ENCODE data around the gene CIAO2B. TPM values are rescaled to one million over a fixed set of nuclear protein-coding genes. Genes with fewer than 3 reads are reported as not detected.

The CIAO2B gene
- total RNA-seq, 2 experiments from 2014 or later = 195 to 204 TPM

- ChIA-PET CTCF (interaction anchor here (0.6 to 2.9 kb wide), 24 partner anchors 9 to 494 kb away, joined by 3 to 31 read pairs (median 4); partner anchors contain the start of genes B3GNT9 and NOL3), POLR2A (interaction anchor here (0.6 to 0.9 kb wide), 2 partner anchors 12 to 21 kb away, joined by 3 to 5 read pairs; no protein-coding TSS in a partner anchor)
- DNase-seq = peak; percentile 88
- Mint-ChIP-seq H3K4me3 (no peak overlapping the region), H3K36me3 (peaks cover 2% of the 10 kb centered on the region), H3K9me3 (no peaks in the 10 kb centered on the region), H3K27me3 (peaks cover 31% of the 10 kb centered on the region), H3K27ac (peak overlapping the region; percentile 9), H3K4me1 (ENCODE audit: low read depth) (peaks cover 15% of the 10 kb centered on the region)
- intact Hi-C loops (cut with micrococcal nuclease) = loop anchor here (1.0 kb wide), 2 partner anchors 23 to 61 kb away; no protein-coding TSS in a partner anchor
These were observed 20.0 kb upstream of the CIAO2B start for GRCh38 chr16:66954097-66954659.

DNA sequence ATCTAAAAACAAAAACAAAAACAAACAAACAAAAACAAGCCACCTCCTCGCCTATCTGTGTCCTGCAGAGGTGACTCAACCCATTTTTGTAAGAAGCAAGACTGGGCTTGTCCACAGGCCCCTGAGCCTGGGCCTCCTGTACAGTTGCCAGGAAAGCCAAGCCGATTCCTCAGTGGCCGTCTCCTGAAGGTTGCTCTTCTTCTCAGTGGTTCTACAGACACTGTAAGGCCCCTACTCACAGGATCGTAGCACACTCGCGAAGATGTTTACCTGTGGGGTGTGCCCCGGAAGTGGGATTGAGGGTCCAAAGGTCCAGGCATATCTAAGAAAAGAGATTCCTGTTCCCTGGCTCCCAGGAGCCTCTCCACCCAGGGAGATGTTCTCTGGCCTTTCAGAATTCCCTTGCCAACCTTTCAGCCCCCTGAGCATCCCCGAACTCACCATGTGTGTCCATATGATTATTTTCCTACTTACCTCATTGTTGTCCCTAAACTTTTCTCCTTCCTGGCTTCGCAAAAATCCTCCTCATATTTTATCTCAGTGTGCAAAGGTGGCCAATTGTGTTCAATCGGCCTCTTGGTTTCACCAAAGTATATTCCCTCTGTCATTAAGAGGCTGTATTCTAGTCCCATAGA lies 19.4 kb upstream of the CIAO2B start:
- CTCF ChIA-PET = interaction anchor here (0.6 to 2.9 kb wide), 24 partner anchors 9 to 494 kb away, joined by 3 to 31 read pairs (median 4); partner anchors contain the start of genes B3GNT9, EXOC3L1 and NOL3
- DNase-seq = no peak
- Mint-ChIP-seq H3K27me3 (peaks cover 37% of the 10 kb centered on the region), H3K4me3 (no peak overlapping the region), H3K4me1 (ENCODE audit: low read depth) (peaks cover 18% of the 10 kb centered on the region), H3K9me3 (no peaks in the 10 kb centered on the region), H3K27ac (peak overlapping the region; percentile 9), H3K36me3 (peaks cover 2% of the 10 kb centered on the region)
- intact Hi-C loops (cut with micrococcal nuclease) = loop anchor here (1.0 kb wide), 2 partner anchors 24 to 62 kb away; no protein-coding TSS in a partner anchor
- POLR2A ChIA-PET = interaction anchor here (0.6 to 0.9 kb wide), 2 partner anchors 13 to 20 kb away, joined by 3 to 5 read pairs; no protein-coding TSS in a partner anchor

DNA sequence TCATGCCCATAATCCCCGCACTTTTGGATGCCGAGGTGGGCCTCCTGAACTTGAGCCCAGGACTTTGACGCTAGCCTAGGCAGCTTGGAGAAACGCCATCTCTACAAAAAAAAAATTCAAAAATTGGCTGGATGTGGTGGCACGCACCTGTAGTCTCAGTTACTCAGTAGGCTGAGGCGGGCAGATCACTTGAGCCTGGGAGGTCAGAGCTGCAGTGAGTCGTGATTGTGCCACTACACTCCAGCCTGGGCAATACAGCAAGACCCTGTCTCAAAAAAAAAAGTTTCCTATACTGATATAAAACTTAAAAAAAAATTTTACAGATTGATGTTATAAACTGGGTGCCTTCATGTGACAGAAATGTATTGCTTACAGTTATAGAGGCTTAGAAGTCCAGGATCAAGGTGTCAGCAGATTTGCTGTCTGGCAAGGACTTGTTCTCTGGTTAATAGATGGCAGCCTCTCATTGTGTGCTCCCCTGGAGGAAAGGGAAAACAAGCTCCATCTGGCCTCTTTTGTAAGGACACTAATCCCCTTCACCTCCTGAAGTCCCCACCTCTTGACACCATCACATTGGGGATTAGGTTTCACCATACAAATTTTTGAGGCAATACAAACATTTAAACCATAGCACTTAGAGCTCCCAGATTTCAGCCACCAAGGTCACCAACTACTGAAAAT lies 18.4 kb upstream of the CIAO2B start:
- no peak overlapping the region for H3K4me3 Mint-ChIP-seq
- H3K27ac Mint-ChIP-seq = no peak overlapping the region
- no peaks in the 10 kb centered on the region for H3K9me3 Mint-ChIP-seq
- intact Hi-C loops (cut with micrococcal nuclease) = no loop called here
- no peak for DNase-seq
- POLR2A ChIA-PET = no interaction called here
- CTCF ChIA-PET = interaction anchor here (0.6 to 2.9 kb wide), 10 partner anchors 9 to 976 kb away, joined by 3 to 31 read pairs (median 4); partner anchors contain the start of genes CES3 and EXOC3L1
- peaks cover 15% of the 10 kb centered on the region for H3K4me1 Mint-ChIP-seq (ENCODE audit: low read depth)
- peaks cover 40% of the 10 kb centered on the region for H3K27me3 Mint-ChIP-seq
- peaks cover 2% of the 10 kb centered on the region for H3K36me3 Mint-ChIP-seq

GRCh38 chr16:66950971-66951790 lies 17.0 kb upstream of the CIAO2B start:
- H3K4me3 Mint-ChIP-seq = no peak overlapping the region

GRCh38 chr16:66950437-66950836 lies 16.2 kb upstream of the CIAO2B start:
- CTCF ChIA-PET = interaction anchor here (0.6 kb wide), 1 partner anchor 187 kb away, joined by 4 read pairs; no protein-coding TSS in a partner anchor
- Mint-ChIP-seq H3K4me3 (no peak overlapping the region), H3K27ac (no peak overlapping the region), H3K36me3 (peaks cover 2% of the 10 kb centered on the region), H3K4me1 (ENCODE audit: low read depth) (peaks cover 19% of the 10 kb centered on the region), H3K9me3 (no peaks in the 10 kb centered on the region), H3K27me3 (peaks cover 40% of the 10 kb centered on the region)
- no peak for DNase-seq
- POLR2A ChIA-PET = no interaction called here
- intact Hi-C loops (cut with micrococcal nuclease) = no loop called here

More at GRCh38 chr16:66950971-66951790, 17.0 kb upstream of the CIAO2B start:
- ChIA-PET CTCF (interaction anchor here (1.3 to 1.8 kb wide), 2 partner anchors 10 to 28 kb away, joined by 3 to 6 read pairs; partner anchors contain the start of gene CES3), POLR2A (no interaction called here)
- peaks cover 2% of the 10 kb centered on the region for H3K36me3 Mint-ChIP-seq
- peaks cover 19% of the 10 kb centered on the region for H3K4me1 Mint-ChIP-seq (ENCODE audit: low read depth)
- DNase-seq = no peak
- intact Hi-C loops (cut with micrococcal nuclease) = no loop called here
- H3K9me3 Mint-ChIP-seq = no peaks in the 10 kb centered on the region
- no peak overlapping the region for H3K27ac Mint-ChIP-seq
- H3K27me3 Mint-ChIP-seq = peaks cover 40% of the 10 kb centered on the region

DNA sequence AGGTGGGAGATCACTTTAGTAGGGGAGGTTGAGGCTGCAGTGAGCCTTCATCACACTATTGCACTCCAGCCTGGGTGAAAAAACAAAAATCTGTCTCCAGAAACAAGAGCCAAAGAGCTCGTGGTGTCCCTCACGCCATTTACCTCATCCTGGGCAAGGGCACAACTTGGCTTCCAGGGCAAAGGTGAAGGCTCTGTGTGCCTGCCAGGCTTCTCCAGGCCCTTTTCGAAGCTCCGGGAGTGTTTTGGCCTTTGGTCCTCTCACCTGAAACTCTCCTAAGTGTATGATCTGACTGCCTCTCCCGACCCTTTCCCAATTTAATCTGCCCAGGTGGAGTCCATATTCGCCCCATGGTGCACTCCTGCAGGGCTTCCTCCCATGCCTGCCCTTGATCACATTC lies 15.3 kb upstream of the CIAO2B start:
- CTCF ChIA-PET = interaction anchor here (1.1 to 1.2 kb wide), 2 partner anchors 95 to 235 kb away, joined by 3 to 4 read pairs; no protein-coding TSS in a partner anchor
- no peak for DNase-seq
- Mint-ChIP-seq H3K4me3 (no peak overlapping the region), H3K4me1 (ENCODE audit: low read depth) (peaks cover 19% of the 10 kb centered on the region), H3K27ac (no peak overlapping the region), H3K36me3 (peaks cover 2% of the 10 kb centered on the region), H3K9me3 (no peaks in the 10 kb centered on the region), H3K27me3 (peaks cover 40% of the 10 kb centered on the region)
- POLR2A ChIA-PET = interaction anchor here (0.7 kb wide), 1 partner anchor 16 kb away, joined by 3 read pairs; no protein-coding TSS in a partner anchor
- intact Hi-C loops (cut with micrococcal nuclease) = no loop called here

DNA sequence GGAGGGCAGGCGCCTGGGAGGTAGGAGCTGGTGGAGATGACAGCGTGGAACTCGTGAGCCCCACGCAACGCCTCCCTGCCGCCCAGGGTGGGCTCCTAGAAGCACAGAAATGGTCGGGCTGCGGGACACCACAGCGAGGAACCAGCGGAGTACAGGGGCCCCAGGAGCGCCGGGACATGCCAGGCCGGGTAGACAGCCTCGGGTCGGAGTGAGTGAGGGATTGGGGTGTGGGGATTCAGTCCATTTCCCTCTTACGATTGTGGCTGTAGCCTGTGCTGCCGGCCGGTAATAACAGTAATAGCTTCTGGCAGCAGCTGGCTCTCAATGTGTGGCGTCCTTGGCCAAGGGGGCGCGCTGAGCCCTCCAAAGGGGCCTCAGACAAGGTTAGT lies 14.6 kb upstream of the CIAO2B start:
- ChIA-PET CTCF (interaction anchor here (1.1 to 1.2 kb wide), 2 partner anchors 95 to 236 kb away, joined by 3 to 4 read pairs; no protein-coding TSS in a partner anchor), POLR2A (interaction anchor here (0.7 kb wide), 1 partner anchor 15 kb away, joined by 3 read pairs; no protein-coding TSS in a partner anchor)
- H3K27me3 Mint-ChIP-seq = peaks cover 37% of the 10 kb centered on the region
- peaks cover 19% of the 10 kb centered on the region for H3K4me1 Mint-ChIP-seq (ENCODE audit: low read depth)
- intact Hi-C loops (cut with micrococcal nuclease) = no loop called here
- H3K4me3 Mint-ChIP-seq = peak overlapping the region; percentile 72
- DNase-seq = no peak
- no peaks in the 10 kb centered on the region for H3K9me3 Mint-ChIP-seq
- H3K27ac Mint-ChIP-seq = no peak overlapping the region
- peaks cover 2% of the 10 kb centered on the region for H3K36me3 Mint-ChIP-seq

DNA sequence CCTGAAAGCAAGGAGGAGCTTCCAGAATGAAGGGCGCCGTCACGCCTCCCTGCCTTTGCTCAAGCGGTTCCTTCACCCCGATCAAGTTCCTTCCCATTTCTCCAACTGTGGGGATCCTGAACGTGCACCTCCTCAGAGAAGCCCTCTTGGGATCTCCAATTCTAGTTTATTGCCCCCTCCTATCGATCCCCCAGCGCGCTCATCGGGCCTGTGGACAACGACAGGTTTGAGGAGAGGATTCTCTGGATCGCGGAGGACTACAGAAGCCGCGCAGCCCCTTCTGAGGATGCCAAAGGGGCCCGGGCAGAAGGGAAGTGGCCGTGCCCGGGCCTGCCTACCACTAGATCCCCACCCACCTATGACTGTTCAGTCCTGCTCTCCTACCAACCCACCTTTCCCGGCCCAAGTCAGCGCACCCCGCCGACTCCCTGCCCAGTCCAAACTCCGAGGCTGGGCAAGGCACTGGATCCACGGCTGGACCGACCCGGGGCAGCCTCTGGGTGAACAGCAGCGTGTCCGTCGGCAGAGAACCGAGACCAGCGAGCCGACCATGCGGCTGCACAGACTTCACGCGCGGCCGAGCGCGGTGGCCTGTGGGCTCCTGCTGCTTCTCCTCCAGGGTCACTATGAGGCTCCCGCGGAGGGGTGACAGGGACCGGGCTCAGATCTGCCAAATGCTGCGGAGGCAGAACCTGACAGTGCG lies 14.1 kb upstream of the CIAO2B start:
- no peak for DNase-seq
- Mint-ChIP-seq H3K4me3 (peak overlapping the region; percentile 72), H3K27ac (no peak overlapping the region), H3K9me3 (no peaks in the 10 kb centered on the region), H3K4me1 (ENCODE audit: low read depth) (peaks cover 19% of the 10 kb centered on the region), H3K36me3 (peaks cover 2% of the 10 kb centered on the region), H3K27me3 (peaks cover 36% of the 10 kb centered on the region)
- POLR2A ChIA-PET = no interaction called here
- CTCF ChIA-PET = interaction anchor here (1.1 to 1.3 kb wide), 4 partner anchors 13 to 207 kb away, joined by 3 to 7 read pairs (median 6); partner anchors contain the start of gene CES3
- intact Hi-C loops (cut with micrococcal nuclease) = no loop called here

- DNase-seq = peak; percentile 91
- CTCF ChIA-PET = interaction anchor here (0.6 to 1.3 kb wide), 11 partner anchors 9 to 250 kb away, joined by 3 to 7 read pairs (median 4); partner anchors contain the start of genes CES3, FBXL8, HSF4 and TRADD
- intact Hi-C loops (cut with micrococcal nuclease) = loop anchor here (2.0 kb wide), 2 partner anchors 53 to 211 kb away; partner anchors contain the start of genes FBXL8 and TRADD
- Mint-ChIP-seq H3K4me3 (peak overlapping the region; percentile 72), H3K27ac (no peak overlapping the region), H3K4me1 (ENCODE audit: low read depth) (peaks cover 19% of the 10 kb centered on the region), H3K27me3 (peaks cover 31% of the 10 kb centered on the region), H3K9me3 (no peaks in the 10 kb centered on the region), H3K36me3 (peaks cover 7% of the 10 kb centered on the region)
- POLR2A ChIA-PET = interaction anchor here (0.6 kb wide), 1 partner anchor 397 kb away, joined by 4 read pairs; no protein-coding TSS in a partner anchor
These were observed 13.3 kb upstream of the CIAO2B start for GRCh38 chr16:66947302-66948065.

DNA sequence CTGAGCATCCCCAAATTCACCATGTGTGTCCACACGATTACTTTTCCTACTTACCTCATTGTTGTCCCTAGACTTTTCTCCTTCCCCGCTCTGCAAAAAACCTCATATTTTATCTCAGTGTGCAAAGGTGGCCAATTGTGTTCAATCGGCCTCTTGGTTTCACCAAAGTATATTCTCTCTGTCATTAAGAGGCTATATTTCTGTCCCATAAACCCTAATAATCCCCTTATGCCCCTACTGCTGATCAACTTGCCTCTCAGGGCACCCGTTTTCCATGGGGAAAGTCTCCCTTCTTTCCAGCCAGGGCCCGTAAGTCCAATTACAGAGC lies 12.7 kb upstream of the CIAO2B start:
- H3K27me3 Mint-ChIP-seq = peaks cover 29% of the 10 kb centered on the region
- ChIA-PET CTCF (interaction anchor here (0.8 to 1.3 kb wide), 8 partner anchors 9 to 251 kb away, joined by 3 to 7 read pairs (median 4); partner anchors contain the start of genes CES3, FBXL8, HSF4 and TRADD), POLR2A (interaction anchor here (0.6 kb wide), 1 partner anchor 398 kb away, joined by 4 read pairs; no protein-coding TSS in a partner anchor)
- no peak for DNase-seq
- H3K9me3 Mint-ChIP-seq = no peaks in the 10 kb centered on the region
- H3K4me3 Mint-ChIP-seq = peak overlapping the region; percentile 72
- no peak overlapping the region for H3K27ac Mint-ChIP-seq
- H3K4me1 Mint-ChIP-seq (ENCODE audit: low read depth) = peaks cover 19% of the 10 kb centered on the region
- intact Hi-C loops (cut with micrococcal nuclease) = loop anchor here (2.0 kb wide), 2 partner anchors 52 to 212 kb away; partner anchors contain the start of genes FBXL8 and TRADD
- H3K36me3 Mint-ChIP-seq = peaks cover 11% of the 10 kb centered on the region
